Keratinocyte (primary cell): ENCODE results near the gene HYAL1. TPM values are rescaled to one million over a fixed set of nuclear protein-coding genes. Genes with fewer than 3 reads are reported as not detected.
A peak's percentile ranks its signal among the peaks of the same experiment; 100 is the strongest.

Source experiments
- DNase-seq: peaks from one replicate; pipeline ENCODE4 v3.0.0-alpha.2; 2011; ENCODE audit warnings: low read depth, missing footprints, low spot score
- FAIRE-seq: peaks from 2 replicates; lab custom pipeline; 2011; peaks lifted over from hg19 to GRCh38; lab: Jason Lieb, UNC
- H2AFZ ChIP-seq: 2 replicates; pipeline ENCODE4 v1.6.0; 2012; ENCODE audit warnings: low read length, control low read depth, inconsistent platforms; ENCODE audit not compliant: control insufficient read depth
- H3K27ac ChIP-seq: 2 replicates; pipeline ENCODE4 v1.5.1; 2011; ENCODE audit warnings: low read length; ENCODE audit not compliant: control insufficient read depth, insufficient read depth
- H3K27me3 ChIP-seq: 3 replicates; pipeline ENCODE4 v1.6.0; 2011; ENCODE audit warnings: low read length; ENCODE audit not compliant: control insufficient read depth, insufficient read depth; ENCODE audit errors: extremely low read depth
- H3K36me3 ChIP-seq, 2 experiments: 2 replicates in 1 of 2; 3 replicates in 1 of 2; pipeline ENCODE4 v1.5.1; 2011; ENCODE audit warnings: low read length in 2 of 2, mild to moderate bottlenecking in 1 of 2; ENCODE audit not compliant: control insufficient read depth in 2 of 2, insufficient read depth in 2 of 2; ENCODE audit errors: extremely low read depth in 1 of 2
- H3K4me1 ChIP-seq: 3 replicates; pipeline ENCODE4 v1.5.1; 2011; ENCODE audit warnings: low read length; ENCODE audit not compliant: control insufficient read depth, insufficient read depth; ENCODE audit errors: extremely low read depth
- H3K4me2 ChIP-seq: 3 replicates; pipeline ENCODE4 v1.6.0; 2011; ENCODE audit warnings: low read depth, low read length; ENCODE audit not compliant: control insufficient read depth, insufficient read depth; ENCODE audit errors: extremely low read depth
- H3K4me3 ChIP-seq, 3 experiments: fragments of 200-600 bp in 1 of 3; sonication (generic) in 1 of 3; 2 replicates in 2 of 3; 3 replicates in 1 of 3; pipeline ENCODE4 v1.5.1; 2011 to 2016; ENCODE audit warnings: low read length in 3 of 3, mild to moderate bottlenecking in 3 of 3, control low read depth in 2 of 3, inconsistent platforms in 1 of 3, low read depth in 1 of 3, mixed read lengths in 1 of 3, mixed run types in 1 of 3, moderate library complexity in 1 of 3; ENCODE audit not compliant: control insufficient read depth in 2 of 3, insufficient read depth in 2 of 3; ENCODE audit errors: extremely low read depth in 1 of 3
- H3K79me2 ChIP-seq: 2 replicates; pipeline ENCODE4 v1.6.0; 2012; ENCODE audit warnings: low read length; ENCODE audit not compliant: control insufficient read depth, insufficient read depth
- H3K9ac ChIP-seq: 3 replicates; pipeline ENCODE4 v1.6.0; 2011; ENCODE audit warnings: low read length; ENCODE audit not compliant: control insufficient read depth, insufficient read depth; ENCODE audit errors: extremely low read depth
- H3K9me1 ChIP-seq: 3 replicates; pipeline ENCODE4 v1.6.0; 2011; ENCODE audit warnings: low read length; ENCODE audit not compliant: control insufficient read depth, insufficient read depth; ENCODE audit errors: extremely low read depth
- H3K9me3 ChIP-seq: 2 replicates; pipeline ENCODE4 v1.5.1; 2012; ENCODE audit warnings: low read depth, low read length; ENCODE audit not compliant: control insufficient read depth
- H4K20me1 ChIP-seq: 3 replicates; pipeline ENCODE4 v1.6.0; 2011; ENCODE audit warnings: low read length; ENCODE audit not compliant: control insufficient read depth, insufficient read depth; ENCODE audit errors: extremely low read depth
- EZH2 ChIP-seq: IDR thresholded peaks from one replicate; pipeline ENCODE4 v1.6.1; 2012; ENCODE audit warnings: inconsistent platforms, mild to moderate bottlenecking, low read length, moderate library complexity
- dilution Hi-C: fragments of 300-500 bp; cut with MboI; formaldehyde crosslinking; loops from one replicate; pipeline ENCODE4 v1.7.0; 2020; ENCODE audit warnings: low sequenced_read_pairs; ENCODE audit not compliant: extremely low pct_ligation_motif_present
- polyA plus RNA-seq, 5 experiments: library from polyadenylated mRNA; depleted of rRNA in 3 of 5; stranded (reverse) in 3 of 5; stranded (forward) in 1 of 5; unstranded in 1 of 5; fragments of >200 nt; gene quantifications; 1 replicate in 1 of 5; 2 replicates in 3 of 5; 3 replicates in 1 of 5; pipeline versions ENCODE4 v1.2.1 to v1.2.3, GENCODE V29; 2011 to 2012; ENCODE audit warnings: missing spikeins in 2 of 5, low read depth in 1 of 5, low replicate concordance in 1 of 5
- TF ChIP-seq, protein P1 (sequence below), 3 experiments: IDR thresholded peaks in 1 of 3; conservative IDR thresholded peaks in 1 of 3; optimal IDR thresholded peaks in 1 of 3; 2 replicates in 2 of 3; 3 replicates in 1 of 3; pipeline versions ENCODE3 to v1.5.1; 2011; ENCODE audit warnings: low read length in 3 of 3, mild to moderate bottlenecking in 3 of 3, moderate library complexity in 2 of 3, control low read depth in 1 of 3, inconsistent platforms in 1 of 3; ENCODE audit not compliant: insufficient read depth in 2 of 3; ENCODE audit errors: extremely low read depth in 1 of 3

HYAL1 gene
- polyA plus RNA-seq, 1 donor (not counting 4 experiments of a cell fraction or from before 2014, with no cell fraction given): 13.9 TPM

DNA sequence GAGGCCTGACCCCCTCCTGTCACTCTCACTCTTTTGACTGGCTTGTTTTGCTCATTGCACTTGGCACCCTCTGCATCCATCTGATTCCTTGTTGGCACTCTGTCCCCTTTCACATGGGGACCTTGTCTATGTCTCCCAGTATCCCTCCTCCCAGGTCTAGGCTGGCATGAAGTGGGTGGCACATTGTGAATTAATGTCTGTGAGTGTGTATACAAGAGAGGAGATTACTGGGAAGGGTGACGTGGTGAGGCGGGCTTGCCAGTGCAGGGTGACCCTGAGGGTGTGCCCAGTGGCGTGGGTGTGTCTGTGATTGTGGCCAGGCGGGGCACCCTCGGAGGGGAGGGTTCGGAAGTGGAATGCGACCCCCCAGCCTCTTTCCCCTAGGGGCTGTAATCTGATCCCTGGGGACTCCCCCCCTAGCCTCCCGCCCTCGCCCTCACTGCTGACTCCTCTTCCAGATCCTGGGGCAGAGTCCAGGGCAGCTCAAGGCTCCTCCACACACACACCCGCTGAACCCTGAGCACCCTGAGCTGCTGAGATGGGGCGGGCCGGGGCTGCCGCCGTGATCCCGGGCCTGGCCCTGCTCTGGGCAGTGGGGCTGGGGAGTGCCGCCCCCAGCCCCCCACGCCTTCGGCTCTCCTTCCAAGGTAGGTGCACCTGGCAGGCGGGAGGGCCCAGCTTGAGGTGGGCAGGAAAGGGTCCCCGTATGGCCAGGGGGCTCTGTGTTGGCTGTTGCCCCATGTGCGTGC, 34.5 kb downstream of the HYAL1 start, which contains the start of gene SEMA3B:
TSS of gene SEMA3B (plus strand) at position 445 of the 749 bp plus-strand sequence. CDS start at position 539, 94 bp downstream.
- Histone ChIP-seq H3K36me3 (no peaks in the 10 kb centered on the region), H2AFZ (no peak within 1 kb of the TSS), H3K27me3 (peaks cover 13% of the 10 kb centered on the region), H3K9me3 (no peaks in the 10 kb centered on the region), H3K79me2 (no peaks in the 10 kb centered on the region), H3K9ac (no peak within 1 kb of the TSS), H3K4me3 (no peak within 1 kb of the TSS), H3K4me2 (peak within 1 kb of the TSS; percentile 59), H3K27ac (no peak within 1 kb of the TSS), H4K20me1 (no peaks in the 10 kb centered on the region), H3K9me1 (peaks cover 2% of the 10 kb centered on the region), H3K4me1 (peaks cover 37% of the 10 kb centered on the region)
- dilution Hi-C loops: no loop called here
- FAIRE-seq: peak; percentile 41
- TF ChIP-seq, protein P1, sequence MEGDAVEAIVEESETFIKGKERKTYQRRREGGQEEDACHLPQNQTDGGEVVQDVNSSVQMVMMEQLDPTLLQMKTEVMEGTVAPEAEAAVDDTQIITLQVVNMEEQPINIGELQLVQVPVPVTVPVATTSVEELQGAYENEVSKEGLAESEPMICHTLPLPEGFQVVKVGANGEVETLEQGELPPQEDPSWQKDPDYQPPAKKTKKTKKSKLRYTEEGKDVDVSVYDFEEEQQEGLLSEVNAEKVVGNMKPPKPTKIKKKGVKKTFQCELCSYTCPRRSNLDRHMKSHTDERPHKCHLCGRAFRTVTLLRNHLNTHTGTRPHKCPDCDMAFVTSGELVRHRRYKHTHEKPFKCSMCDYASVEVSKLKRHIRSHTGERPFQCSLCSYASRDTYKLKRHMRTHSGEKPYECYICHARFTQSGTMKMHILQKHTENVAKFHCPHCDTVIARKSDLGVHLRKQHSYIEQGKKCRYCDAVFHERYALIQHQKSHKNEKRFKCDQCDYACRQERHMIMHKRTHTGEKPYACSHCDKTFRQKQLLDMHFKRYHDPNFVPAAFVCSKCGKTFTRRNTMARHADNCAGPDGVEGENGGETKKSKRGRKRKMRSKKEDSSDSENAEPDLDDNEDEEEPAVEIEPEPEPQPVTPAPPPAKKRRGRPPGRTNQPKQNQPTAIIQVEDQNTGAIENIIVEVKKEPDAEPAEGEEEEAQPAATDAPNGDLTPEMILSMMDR (optimal IDR thresholded peaks at IDR 0.05 in 1 of 3, IDR thresholded peaks at IDR 0.05 in 1 of 3, conservative IDR thresholded peaks at IDR 0.05 in 1 of 3; ENCODE audit: extremely low read depth in 1 of 3, insufficient read depth in 2 of 3, low read length in 3 of 3): no peak
- TF ChIP-seq EZH2: no peak
- no peak for DNase-seq

DNA sequence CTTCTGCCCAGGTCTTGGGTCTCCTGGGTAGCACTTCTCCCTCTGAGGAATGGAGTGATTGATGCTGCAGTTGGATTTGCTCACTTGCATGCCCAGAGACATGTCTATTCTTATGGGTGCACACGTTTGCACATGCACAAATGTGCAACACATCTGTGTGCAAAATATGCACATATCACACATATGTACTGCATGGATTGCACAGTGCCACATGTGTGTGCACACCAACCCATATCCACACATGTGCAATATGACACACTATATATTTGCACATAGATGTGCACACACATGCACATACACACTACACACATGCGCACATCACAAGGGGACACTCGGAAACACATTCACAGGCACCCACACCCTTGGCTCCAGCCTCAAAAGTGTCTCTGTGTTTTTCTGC, 35.1 kb downstream of the HYAL1 start:
- Histone ChIP-seq H3K9me1 (peaks cover 2% of the 10 kb centered on the region), H4K20me1 (no peaks in the 10 kb centered on the region), H3K9ac (no peak overlapping the region), H2AFZ (no peak overlapping the region), H3K4me3 (no peak overlapping the region), H3K27me3 (peaks cover 7% of the 10 kb centered on the region), H3K79me2 (no peaks in the 10 kb centered on the region), H3K9me3 (no peaks in the 10 kb centered on the region), H3K4me2 (no peak overlapping the region), H3K36me3 (no peaks in the 10 kb centered on the region), H3K27ac (no peak overlapping the region), H3K4me1 (peaks cover 36% of the 10 kb centered on the region)
- TF ChIP-seq EZH2: no peak
- TF ChIP-seq, protein P1 (optimal IDR thresholded peaks at IDR 0.05 in 1 of 3, IDR thresholded peaks at IDR 0.05 in 1 of 3, conservative IDR thresholded peaks at IDR 0.05 in 1 of 3; ENCODE audit: extremely low read depth in 1 of 3, insufficient read depth in 2 of 3, low read length in 3 of 3): no peak
- no peak for DNase-seq
- no peak for FAIRE-seq
- dilution Hi-C loops: no loop called here
